ENCODE data around the gene FBXW9.

GRCh38 chr19:12649941-12650340 is 46.5 kb downstream of the FBXW9 start:
- no peak for TF ChIP-seq CTCF (IDR thresholded peaks at IDR 0.05; ENCODE audit: low read depth, low read length)
- TF ChIP-seq POLR2A (IDR thresholded peaks at IDR 0.05; ENCODE audit: extremely low read depth, insufficient read length): no peak
- no peak for TF ChIP-seq MYC (IDR thresholded peaks at IDR 0.05; ENCODE audit: low read depth, low read length)
